ENCODE data around the gene SBF2.

SBF2 gene

DNA sequence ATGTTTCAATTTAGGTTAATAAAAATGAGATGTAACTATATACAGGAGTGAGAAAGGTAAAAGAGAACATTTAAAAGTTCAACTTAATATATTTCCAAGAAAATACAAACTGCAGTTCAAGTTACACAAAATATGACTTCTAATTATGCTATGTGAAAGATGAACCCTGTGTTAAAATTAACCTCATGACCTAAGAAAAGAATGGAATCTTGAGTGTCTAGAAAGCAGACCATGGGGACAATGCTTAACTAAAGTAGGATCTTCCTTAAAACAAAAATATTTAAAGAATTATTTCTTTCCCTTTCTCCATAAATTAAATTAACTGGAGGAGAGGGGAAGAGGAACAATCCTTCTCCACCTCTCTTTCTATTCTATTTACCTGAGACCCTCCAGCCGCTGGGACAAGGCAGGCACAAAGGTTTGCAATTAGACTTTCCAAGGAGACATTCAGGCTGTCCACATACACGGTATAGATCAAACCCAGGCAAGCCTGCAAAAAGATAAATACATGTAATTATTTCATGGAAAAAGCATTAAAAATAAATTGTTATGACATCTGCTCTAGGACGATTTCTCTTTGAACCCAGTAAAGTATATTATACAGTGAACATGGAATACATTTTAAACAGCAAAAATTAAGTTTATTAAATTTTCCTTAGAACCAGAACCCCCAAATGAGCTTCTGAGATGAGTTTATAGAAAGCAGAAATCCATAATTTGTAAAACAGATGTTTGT is 264.5 kb downstream of the SBF2 start:
- no peak overlapping the region for H3K4me3 ChIP-seq (ENCODE audit: low read depth, low read length)
- DNase-seq (ENCODE audit: low read depth, low spot score), result no peak
- in situ Hi-C loops (cut with HindIII; ENCODE audit: low sequenced_read_pairs), result no loop called here
- TF ChIP-seq, protein P1, sequence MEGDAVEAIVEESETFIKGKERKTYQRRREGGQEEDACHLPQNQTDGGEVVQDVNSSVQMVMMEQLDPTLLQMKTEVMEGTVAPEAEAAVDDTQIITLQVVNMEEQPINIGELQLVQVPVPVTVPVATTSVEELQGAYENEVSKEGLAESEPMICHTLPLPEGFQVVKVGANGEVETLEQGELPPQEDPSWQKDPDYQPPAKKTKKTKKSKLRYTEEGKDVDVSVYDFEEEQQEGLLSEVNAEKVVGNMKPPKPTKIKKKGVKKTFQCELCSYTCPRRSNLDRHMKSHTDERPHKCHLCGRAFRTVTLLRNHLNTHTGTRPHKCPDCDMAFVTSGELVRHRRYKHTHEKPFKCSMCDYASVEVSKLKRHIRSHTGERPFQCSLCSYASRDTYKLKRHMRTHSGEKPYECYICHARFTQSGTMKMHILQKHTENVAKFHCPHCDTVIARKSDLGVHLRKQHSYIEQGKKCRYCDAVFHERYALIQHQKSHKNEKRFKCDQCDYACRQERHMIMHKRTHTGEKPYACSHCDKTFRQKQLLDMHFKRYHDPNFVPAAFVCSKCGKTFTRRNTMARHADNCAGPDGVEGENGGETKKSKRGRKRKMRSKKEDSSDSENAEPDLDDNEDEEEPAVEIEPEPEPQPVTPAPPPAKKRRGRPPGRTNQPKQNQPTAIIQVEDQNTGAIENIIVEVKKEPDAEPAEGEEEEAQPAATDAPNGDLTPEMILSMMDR (IDR thresholded peaks at IDR 0.05; ENCODE audit: low read depth, low read length), result no peak

DNA sequence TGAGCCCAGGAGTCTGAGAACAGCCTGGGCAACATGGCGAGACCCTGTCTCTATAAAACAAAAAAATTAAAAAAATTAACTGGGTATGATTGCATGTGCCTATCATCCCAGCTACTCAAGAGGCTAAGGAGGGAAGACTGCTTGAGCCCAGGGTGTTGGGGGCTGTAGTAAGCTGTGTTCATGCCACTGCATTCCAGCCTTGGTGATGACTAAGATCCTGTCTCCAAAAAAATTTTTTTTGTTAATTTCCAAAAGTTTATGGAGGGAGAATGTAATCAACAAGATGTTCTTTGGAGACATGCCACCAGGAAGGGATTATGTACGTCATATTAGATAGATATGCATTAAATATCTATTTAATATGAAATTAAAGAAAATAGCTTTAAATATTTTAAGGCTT is 267.5 kb downstream of the SBF2 start:
- TF ChIP-seq, protein P1 (IDR thresholded peaks at IDR 0.05; ENCODE audit: low read depth, low read length), result no peak
- no peak overlapping the region for H3K4me3 ChIP-seq (ENCODE audit: low read depth, low read length)
- no peak for DNase-seq (ENCODE audit: low read depth, low spot score)
- in situ Hi-C loops (cut with HindIII; ENCODE audit: low sequenced_read_pairs), result no loop called here

DNA sequence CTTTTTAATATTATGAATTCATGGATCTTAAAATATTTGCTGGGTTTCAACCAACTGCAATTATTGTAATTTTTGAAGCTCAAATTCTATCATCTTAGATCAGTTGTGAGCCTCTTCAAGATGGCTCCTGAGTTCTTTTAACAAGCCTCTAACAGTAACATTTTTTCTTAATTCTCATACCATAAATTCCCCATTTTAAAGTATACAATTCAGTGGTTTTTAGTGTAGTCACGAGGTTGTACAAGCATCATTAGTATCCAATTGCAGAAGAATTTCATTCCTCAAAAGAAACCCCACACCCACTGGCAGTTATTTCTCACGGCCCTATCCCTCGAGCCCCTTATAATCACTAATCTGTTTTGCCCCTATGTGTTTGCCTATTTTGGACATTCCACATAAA is 270.8 kb downstream of the SBF2 start:
- DNase-seq (ENCODE audit: low read depth, low spot score), result peak; percentile 9
- in situ Hi-C loops (cut with HindIII; ENCODE audit: low sequenced_read_pairs), result no loop called here
- TF ChIP-seq, protein P1 (IDR thresholded peaks at IDR 0.05; ENCODE audit: low read depth, low read length), result no peak
- no peak overlapping the region for H3K4me3 ChIP-seq (ENCODE audit: low read depth, low read length)

DNA sequence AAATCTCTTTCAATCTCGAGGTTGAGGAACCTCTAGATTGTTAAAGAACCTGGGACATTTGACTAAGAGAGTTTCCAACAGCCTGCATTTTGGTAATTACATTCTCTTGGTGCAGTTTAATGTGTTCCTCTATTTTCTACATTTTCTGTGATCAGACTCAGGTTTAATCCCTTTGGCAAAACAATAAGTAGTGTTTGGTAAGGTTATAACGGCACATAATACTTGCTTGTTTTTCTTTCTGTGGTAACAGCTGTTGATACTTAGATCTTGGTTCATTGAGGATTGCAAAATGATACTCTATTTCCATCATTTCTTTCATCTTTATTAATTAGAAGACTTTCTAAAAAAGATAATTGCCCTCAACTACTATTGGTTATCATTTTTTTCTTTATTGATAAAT is 271.3 kb downstream of the SBF2 start:
- TF ChIP-seq, protein P1 (IDR thresholded peaks at IDR 0.05; ENCODE audit: low read depth, low read length), result no peak
- in situ Hi-C loops (cut with HindIII; ENCODE audit: low sequenced_read_pairs), result no loop called here
- DNase-seq (ENCODE audit: low read depth, low spot score), result peak; percentile 9
- H3K4me3 ChIP-seq (ENCODE audit: low read depth, low read length), result no peak overlapping the region

- in situ Hi-C loops (cut with HindIII; ENCODE audit: low sequenced_read_pairs), result no loop called here
- TF ChIP-seq, protein P1 (IDR thresholded peaks at IDR 0.05; ENCODE audit: low read depth, low read length), result no peak
- no peak for DNase-seq (ENCODE audit: low read depth, low spot score)
- H3K4me3 ChIP-seq (ENCODE audit: low read depth, low read length), result no peak overlapping the region
Observed at GRCh38 chr11:10021563-10021962, 272.5 kb downstream of the SBF2 start.

GRCh38 chr11:10019906-10020682 is 273.9 kb downstream of the SBF2 start:
- TF ChIP-seq, protein P1 (IDR thresholded peaks at IDR 0.05; ENCODE audit: low read depth, low read length), result no peak
- no peak overlapping the region for H3K4me3 ChIP-seq (ENCODE audit: low read depth, low read length)
- in situ Hi-C loops (cut with HindIII; ENCODE audit: low sequenced_read_pairs), result no loop called here
- no peak for DNase-seq (ENCODE audit: low read depth, low spot score)

All from astrocyte of the spinal cord (primary cell).